ENCODE measurements around the gene ZDHHC14.

ZDHHC14 gene

GRCh38 chr6:157492741-157493140 is 111.8 kb downstream of the ZDHHC14 start:
- no peak overlapping the region for H3K4me3 ChIP-seq (ENCODE audit: control insufficient read depth, low read depth, low read length)

GRCh38 chr6:157493173-157493572 is 112.2 kb downstream of the ZDHHC14 start:
- no peak overlapping the region for H3K4me3 ChIP-seq (ENCODE audit: control insufficient read depth, low read depth, low read length)
- no peak for DNase-seq (ENCODE audit: low read depth)
- TF ChIP-seq CTCF (IDR thresholded peaks at IDR 0.05; ENCODE audit: control insufficient read depth, insufficient read depth, low read depth, low read length, missing control alignments) = no peak

More at GRCh38 chr6:157492741-157493140, 111.8 kb downstream of the ZDHHC14 start:
- no peak for TF ChIP-seq CTCF (IDR thresholded peaks at IDR 0.05; ENCODE audit: control insufficient read depth, insufficient read depth, low read depth, low read length, missing control alignments)
- no peak for DNase-seq (ENCODE audit: low read depth)

GRCh38 chr6:157493576-157493975 is 112.6 kb downstream of the ZDHHC14 start:
- H3K4me3 ChIP-seq (ENCODE audit: control insufficient read depth, low read depth, low read length) = no peak overlapping the region
- TF ChIP-seq CTCF (IDR thresholded peaks at IDR 0.05; ENCODE audit: control insufficient read depth, insufficient read depth, low read depth, low read length, missing control alignments) = no peak
- DNase-seq (ENCODE audit: low read depth) = no peak

- DNase-seq (ENCODE audit: low read depth) = no peak
Measured at GRCh38 chr6:157494132-157494710, 113.2 kb downstream of the ZDHHC14 start.

GRCh38 chr6:157496534-157497095 is 115.6 kb downstream of the ZDHHC14 start:
- H3K4me3 ChIP-seq (ENCODE audit: control insufficient read depth, low read depth, low read length) = no peak overlapping the region
- TF ChIP-seq CTCF (IDR thresholded peaks at IDR 0.05; ENCODE audit: control insufficient read depth, insufficient read depth, low read depth, low read length, missing control alignments) = no peak
- DNase-seq (ENCODE audit: low read depth) = no peak

More at GRCh38 chr6:157494132-157494710, 113.2 kb downstream of the ZDHHC14 start:
- TF ChIP-seq CTCF (IDR thresholded peaks at IDR 0.05; ENCODE audit: control insufficient read depth, insufficient read depth, low read depth, low read length, missing control alignments) = no peak
- no peak overlapping the region for H3K4me3 ChIP-seq (ENCODE audit: control insufficient read depth, low read depth, low read length)

- no peak for DNase-seq (ENCODE audit: low read depth)
- no peak overlapping the region for H3K4me3 ChIP-seq (ENCODE audit: control insufficient read depth, low read depth, low read length)
- no peak for TF ChIP-seq CTCF (IDR thresholded peaks at IDR 0.05; ENCODE audit: control insufficient read depth, insufficient read depth, low read depth, low read length, missing control alignments)
Measured at GRCh38 chr6:157497579-157497978, 116.6 kb downstream of the ZDHHC14 start.
